NCI-H1092 treated with DMSO at 0.1 percent for 48 hours (cell line): ENCODE results near the gene LRRC3B.
A peak's percentile ranks its signal among the peaks of the same experiment; 100 is the strongest.

Experiments
- DNase-seq: peaks from one replicate; lab custom pipeline; 2025; lab: John Stamatoyannopoulos, UW

The LRRC3B gene

DNA sequence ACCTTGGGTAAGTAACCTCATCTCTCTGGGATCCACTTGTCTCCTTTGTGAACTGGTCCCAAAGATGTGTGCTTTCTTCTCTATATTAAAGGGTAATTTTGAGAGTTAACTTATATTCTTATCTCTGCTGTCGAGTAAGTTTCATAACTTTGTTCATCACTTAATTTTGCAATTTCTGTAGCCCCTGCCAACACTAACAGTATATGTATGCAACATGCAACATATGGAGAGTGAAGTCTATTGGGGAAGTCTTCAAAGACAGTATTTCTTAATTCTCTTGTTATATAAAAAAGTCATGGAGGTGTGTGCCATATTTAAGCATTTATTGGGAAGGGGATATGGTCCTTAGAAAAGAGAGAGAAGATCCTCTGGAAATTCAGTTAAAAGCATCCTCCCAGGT is 85.9 kb downstream of the LRRC3B start:
- no peak for DNase-seq

- DNase-seq, result peak; percentile 14
Observed at GRCh38 chr3:26712211-26713026, 89.8 kb downstream of the LRRC3B start.

- no peak for DNase-seq
Observed at GRCh38 chr3:26713091-26713490, 90.5 kb downstream of the LRRC3B start.

DNA sequence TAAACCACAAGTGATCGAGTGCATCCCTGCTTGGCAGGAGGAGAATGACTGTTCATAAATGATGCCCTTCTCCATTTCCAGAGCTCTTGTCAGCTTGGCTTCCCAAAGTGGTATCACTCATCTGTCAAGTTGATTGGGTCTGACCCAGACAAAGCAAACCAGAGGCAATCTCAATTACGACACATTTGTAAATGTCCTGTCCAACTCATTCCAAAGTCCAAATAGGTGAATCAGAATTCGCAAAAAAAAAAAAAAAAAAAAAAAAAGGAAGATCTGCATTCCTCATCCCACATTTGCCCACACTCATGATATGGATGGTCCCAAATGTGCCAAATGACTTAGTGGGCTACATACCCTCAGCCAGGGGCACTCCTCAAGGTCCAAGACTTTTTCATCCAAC is 91.9 kb downstream of the LRRC3B start:
- DNase-seq, result no peak

- DNase-seq, result no peak
Observed at GRCh38 chr3:26715431-26715830, 92.9 kb downstream of the LRRC3B start.

DNA sequence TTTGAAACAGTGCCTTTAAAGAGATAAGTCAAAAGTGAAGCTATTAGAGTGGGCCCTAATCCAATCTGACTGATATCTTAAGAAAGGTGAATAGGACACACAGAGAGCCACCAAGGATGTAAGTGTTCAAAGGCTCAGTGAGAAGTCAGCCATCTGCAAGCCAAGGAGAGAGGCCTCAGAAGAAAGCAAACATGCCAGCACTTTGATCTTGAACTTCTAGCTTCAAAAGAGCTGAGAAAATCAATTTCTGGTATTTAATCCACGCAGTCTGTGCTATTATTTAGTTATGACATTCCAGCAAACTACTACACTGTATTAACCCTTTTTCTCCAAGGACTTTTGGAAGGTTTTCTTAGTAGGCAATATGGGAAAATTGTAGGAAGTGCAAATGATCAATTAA is 95.7 kb downstream of the LRRC3B start:
- no peak for DNase-seq

- DNase-seq, result no peak
Observed at GRCh38 chr3:26719134-26719533, 96.6 kb downstream of the LRRC3B start.

DNA sequence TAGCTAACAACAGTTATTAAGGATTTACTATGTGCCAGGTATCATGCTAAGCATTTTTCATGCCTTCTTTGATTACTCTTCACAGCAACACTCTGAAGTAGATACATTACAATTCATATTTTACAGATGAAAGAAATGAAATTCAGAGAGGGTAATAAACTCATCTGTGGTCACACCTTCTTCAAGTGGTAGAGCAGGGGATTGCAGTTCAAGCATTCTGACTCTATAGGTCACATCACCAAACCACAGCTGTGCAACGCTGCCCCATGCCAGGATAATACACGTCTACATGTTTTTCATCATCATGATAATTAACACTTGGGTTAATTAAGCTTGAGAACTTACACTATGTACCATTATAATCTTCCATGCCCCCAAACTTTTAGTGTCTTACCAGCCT is 98.5 kb downstream of the LRRC3B start:
- DNase-seq, result no peak

- DNase-seq, result no peak
Observed at GRCh38 chr3:26731843-26732242, 109.3 kb downstream of the LRRC3B start.

DNA sequence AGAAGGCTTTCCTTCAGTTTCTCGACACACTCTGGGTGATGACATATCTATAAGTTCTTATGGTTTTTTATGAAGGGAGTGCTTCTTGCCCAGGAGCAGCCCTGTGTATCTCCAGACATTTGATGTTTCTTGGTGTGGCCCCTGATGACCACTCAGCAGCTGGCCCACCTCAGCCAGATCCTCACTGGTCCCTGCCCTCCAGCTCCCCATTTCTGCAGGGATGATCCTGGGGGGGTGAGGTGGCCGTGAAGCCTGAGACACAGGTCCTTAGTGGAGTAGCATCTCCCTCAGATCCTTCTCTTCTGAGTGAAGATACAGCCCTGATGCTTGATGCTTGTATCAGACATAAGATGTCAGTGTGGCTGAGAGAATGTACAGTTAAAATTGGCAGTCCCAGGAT is 127.7 kb downstream of the LRRC3B start:
- DNase-seq, result no peak

DNA sequence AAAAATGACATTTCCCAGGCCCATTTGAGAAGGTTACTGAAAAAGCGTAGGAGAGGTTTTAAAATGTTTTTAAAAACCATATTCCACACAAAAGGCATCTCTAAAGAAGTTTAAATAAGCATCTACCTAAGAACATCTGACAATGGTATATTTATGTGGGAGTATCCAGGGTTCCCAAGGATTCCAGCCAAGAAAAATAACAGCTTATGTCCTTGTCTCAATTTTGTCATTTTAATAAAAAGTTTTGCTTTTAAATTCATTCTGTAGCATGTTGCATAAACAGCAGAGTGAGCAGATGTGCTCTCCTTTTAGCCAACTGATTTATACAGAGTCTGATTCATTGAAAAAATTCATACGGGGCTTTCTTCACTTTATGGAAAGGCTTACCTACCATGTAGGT is 129.9 kb downstream of the LRRC3B start:
- DNase-seq, result no peak

- no peak for DNase-seq
Observed at GRCh38 chr3:26753095-26753494, 130.5 kb downstream of the LRRC3B start.

DNA sequence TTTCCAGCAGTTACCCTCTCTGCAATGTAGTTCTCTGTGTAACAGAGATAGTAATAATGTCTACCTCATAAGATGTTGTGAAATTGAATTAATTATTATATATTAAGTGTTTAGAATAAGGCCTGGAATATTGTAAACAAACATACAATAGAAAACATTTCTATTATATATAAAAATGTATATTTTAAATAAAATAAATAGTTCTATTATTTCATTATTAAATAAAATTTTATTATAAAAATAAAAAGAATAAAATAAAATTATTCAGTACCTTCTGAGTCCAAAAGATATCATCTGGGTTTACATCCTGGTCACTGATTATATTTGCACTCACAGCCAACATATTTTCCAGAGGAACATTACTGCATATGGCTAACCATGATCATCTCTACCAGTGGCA is 135.4 kb downstream of the LRRC3B start:
- DNase-seq, result no peak
